Kidney (tissue), 14 donors: ENCODE measurements around the gene NFIA. TPM values are rescaled to one million over a fixed set of nuclear protein-coding genes. Genes with fewer than 3 reads are reported as not detected.

Experiments used
- DNase-seq, 5 donors: peaks; one replicate each; pipeline ENCODE4 v3.0.0-alpha.2; 2013 to 2020
- FAIRE-seq: peaks from 2 replicates; lab custom pipeline; 2012; peaks lifted over from hg19 to GRCh38; lab: Jason Lieb, UNC
- H3K27ac ChIP-seq, 2 donors: one replicate each; pipeline ENCODE4 v1.7.0; 2013; ENCODE audit warnings: low read depth in 2 of 2, low read length in 2 of 2, inconsistent platforms in 1 of 2
- H3K27me3 ChIP-seq: one replicate; pipeline ENCODE4 v1.7.1; 2013; ENCODE audit warnings: low read length, inconsistent platforms; ENCODE audit not compliant: control insufficient read depth, insufficient read depth
- H3K36me3 ChIP-seq, 3 donors: one replicate each; pipeline versions ENCODE4 v1.7.0 to v1.7.1; 2013; ENCODE audit warnings: low read length in 3 of 3, control low read depth in 1 of 3, inconsistent platforms in 1 of 3; ENCODE audit not compliant: insufficient read depth in 3 of 3, control insufficient read depth in 2 of 3
- H3K4me1 ChIP-seq, 3 donors: one replicate each; pipeline versions ENCODE4 v1.7.0 to v1.7.1; 2013; ENCODE audit warnings: low read length in 3 of 3, inconsistent platforms in 1 of 3, low read depth in 1 of 3; ENCODE audit not compliant: control insufficient read depth in 2 of 3, insufficient read depth in 2 of 3
- H3K4me3 ChIP-seq, 3 donors: one replicate each; pipeline versions ENCODE4 v1.7.0 to v1.8.1; 2013; ENCODE audit warnings: low read length in 3 of 3, control low read depth in 1 of 3, inconsistent platforms in 1 of 3
- H3K9ac ChIP-seq, 3 donors: one replicate each; pipeline versions ENCODE4 v1.7.0 to v1.7.1; 2013; ENCODE audit warnings: low read length in 3 of 3, control low read depth in 1 of 3, inconsistent platforms in 1 of 3
- H3K9me3 ChIP-seq, 3 donors: one replicate each; pipeline versions ENCODE4 v1.7.0 to v1.7.1; 2013; ENCODE audit warnings: low read length in 3 of 3, control low read depth in 1 of 3, inconsistent platforms in 1 of 3; ENCODE audit not compliant: control insufficient read depth in 2 of 3, insufficient read depth in 1 of 3
- CTCF ChIP-seq: IDR thresholded peaks from 3 replicates; pipeline ENCODE4 v1.5.1; 2012; ENCODE audit warnings: mild to moderate bottlenecking, moderate library complexity, borderline replicate concordance; ENCODE audit not compliant: insufficient read depth; ENCODE audit errors: extremely low read depth
- intact Hi-C: fragments of 100-400 bp; cut with DNase I; formaldehyde crosslinking; loops from one replicate; pipeline ENCODE4 v1.11.1; 2022
- polyA plus RNA-seq: library from polyadenylated mRNA; stranded (reverse); fragments of 350-450 nt; fragmentation: Illumina TruSeq; extraction: RNeasy Lipid Tissue Mini Kit (QIAGEN cat#74804); gene quantifications from one replicate; pipeline ENCODE4 v1.2.3, GENCODE V29; 2014; ENCODE audit warnings: low read depth, low replicate concordance; ENCODE audit not compliant: insufficient read depth
- total RNA-seq: library from RNA; stranded (reverse); fragmentation: NEBNext Ultra II Directional; extraction: Animal tissue kit (Norgen Biotek cat#: 25700); gene quantifications from one replicate; pipeline ENCODE4 v1.2.1, GENCODE V29; 2021
- donor health status: control.
- donor health status: control.
- donor health status: control.
- donor health status: control.
- donor health status: control.
- donor health status: DM: yes; HTN: yes; CAD: no.
- donor health status: Normal renal cell carcinoma (clear cell type).

Gene NFIA
- total and polyA plus RNA-seq, 2 donors from 2014 or later, result 4.8 to 87.5 TPM

GRCh38 chr1:61268546-61269240 is 186.3 kb downstream of the NFIA start:
- Histone ChIP-seq H3K9me3 (no peaks in the 10 kb centered on the region), H3K27me3 (no peaks in the 10 kb centered on the region), H3K27ac (no peak overlapping the region), H3K4me3 (no peak overlapping the region), H3K36me3 (no peaks in the 10 kb centered on the region), H3K9ac (no peak overlapping the region), H3K4me1 (no peaks in the 10 kb centered on the region)
- intact Hi-C loops, result no loop called here
- no peak for FAIRE-seq
- TF ChIP-seq CTCF, result no peak
- no peak for DNase-seq

- TF ChIP-seq CTCF, result no peak
- H3K27me3 ChIP-seq, result no peaks in the 10 kb centered on the region
- no peaks in the 10 kb centered on the region for H3K36me3 ChIP-seq
- H3K4me1 ChIP-seq, result no peaks in the 10 kb centered on the region
- DNase-seq, result no peak
- H3K9ac ChIP-seq, result no peak overlapping the region
- H3K9me3 ChIP-seq, result no peaks in the 10 kb centered on the region
- intact Hi-C loops, result no loop called here
- no peak overlapping the region for H3K4me3 ChIP-seq
- H3K27ac ChIP-seq, result no peak overlapping the region
- no peak for FAIRE-seq
These were observed 187.2 kb downstream of the NFIA start for GRCh38 chr1:61269602-61270001.

- FAIRE-seq, result no peak
- no peak for TF ChIP-seq CTCF
These were observed 187.7 kb downstream of the NFIA start for GRCh38 chr1:61270107-61270506.

More at GRCh38 chr1:61270107-61270506, 187.7 kb downstream of the NFIA start:
- no peak for DNase-seq
- H3K9ac ChIP-seq, result no peak overlapping the region
- H3K27me3 ChIP-seq, result no peaks in the 10 kb centered on the region
- intact Hi-C loops, result no loop called here
- no peaks in the 10 kb centered on the region for H3K9me3 ChIP-seq
- H3K27ac ChIP-seq, result no peak overlapping the region
- no peaks in the 10 kb centered on the region for H3K36me3 ChIP-seq
- no peak overlapping the region for H3K4me3 ChIP-seq
- no peaks in the 10 kb centered on the region for H3K4me1 ChIP-seq
